ENCODE data around the gene PTPRB.
"Not testable (repeated sequence)": the region's sequence is repeated elsewhere in the genome, so short reads cannot be mapped to it uniquely, and the experiment has no call there.

PTPRB gene

GRCh38 chr12:70535896-70536374 lies 101.3 kb downstream of the PTPRB start:
- no peak for FAIRE-seq

GRCh38 chr12:70534466-70534865 lies 102.8 kb downstream of the PTPRB start:
- no peak for FAIRE-seq

- FAIRE-seq, result no peak
These were observed 107.6 kb downstream of the PTPRB start for GRCh38 chr12:70529647-70530046.

- FAIRE-seq, result no peak
These were observed 116.4 kb downstream of the PTPRB start for GRCh38 chr12:70520847-70521246.

GRCh38 chr12:70513426-70513825 lies 123.8 kb downstream of the PTPRB start:
- FAIRE-seq, result no peak

GRCh38 chr12:70508178-70508577 lies 129.1 kb downstream of the PTPRB start:
- no peak for FAIRE-seq

- no peak for FAIRE-seq
These were observed 129.8 kb downstream of the PTPRB start for GRCh38 chr12:70507442-70507841.

- FAIRE-seq, result no peak
These were observed 139.7 kb downstream of the PTPRB start for GRCh38 chr12:70497508-70497907.

- FAIRE-seq, result not testable (repeated sequence)
These were observed 144.3 kb downstream of the PTPRB start for GRCh38 chr12:70492904-70493303.

GRCh38 chr12:70490928-70491327 lies 146.3 kb downstream of the PTPRB start:
- not testable (repeated sequence) for FAIRE-seq

- FAIRE-seq, result no peak
These were observed 149.8 kb downstream of the PTPRB start for GRCh38 chr12:70487440-70487839.

GRCh38 chr12:70486588-70486987 lies 150.6 kb downstream of the PTPRB start:
- no peak for FAIRE-seq

- no peak for FAIRE-seq
These were observed 151.5 kb downstream of the PTPRB start for GRCh38 chr12:70485704-70486103.

GRCh38 chr12:70484464-70484863 lies 152.8 kb downstream of the PTPRB start:
- no peak for FAIRE-seq

GRCh38 chr12:70482764-70483163 lies 154.5 kb downstream of the PTPRB start:
- FAIRE-seq, result no peak

- FAIRE-seq, result no peak
These were observed 167.9 kb downstream of the PTPRB start for GRCh38 chr12:70469221-70469820.

- FAIRE-seq, result no peak
These were observed 168.5 kb downstream of the PTPRB start for GRCh38 chr12:70468741-70469140.

GRCh38 chr12:70467918-70468733 lies 169.1 kb downstream of the PTPRB start:
- no peak for FAIRE-seq

- FAIRE-seq, result no peak
These were observed 169.8 kb downstream of the PTPRB start for GRCh38 chr12:70467476-70467875.

- FAIRE-seq, result no peak
These were observed 170.5 kb downstream of the PTPRB start for GRCh38 chr12:70466753-70467152.
